ENCODE measurements around the gene TRIM34.

DNA sequence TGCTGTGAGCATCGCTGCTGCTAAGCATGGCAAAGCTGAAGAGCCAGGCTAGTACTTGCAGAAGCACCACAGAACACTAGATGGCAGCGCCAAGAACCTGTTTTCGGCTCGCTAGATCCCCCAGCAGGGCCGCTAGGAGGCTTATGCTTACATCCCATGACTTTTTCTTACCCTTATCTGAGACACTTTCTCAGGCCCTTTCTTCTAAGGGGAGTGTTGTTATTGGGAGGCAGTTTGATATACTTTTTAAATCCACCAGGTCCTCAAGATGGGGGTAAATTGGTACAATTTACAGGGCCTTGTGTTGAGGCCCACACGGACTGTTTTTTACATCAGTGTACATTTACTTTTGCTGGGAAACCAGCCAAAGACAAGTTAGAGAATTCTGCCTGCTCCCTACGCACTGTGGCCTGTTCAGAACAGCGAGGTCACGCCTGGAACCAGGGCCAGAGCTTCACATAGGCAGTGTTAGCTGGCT is 24.4 kb upstream of the TRIM34 start:
- TF ChIP-seq POLR2A (IDR thresholded peaks at IDR 0.05) (no peak), POLR2AphosphoS5 (IDR thresholded peaks at IDR 0.05) (no peak)

Data from stomach (tissue), 4 donors.